GM12892 (cell line): ENCODE data around the gene DLG4.
A peak's percentile ranks its signal among the peaks of the same experiment; 100 is the strongest.

ENCODE experiments used
- DNase-seq: peaks from one replicate; pipeline ENCODE4 v3.0.0; 2011; ENCODE audit not compliant: insufficient read length
- FAIRE-seq: peaks from 2 replicates; lab custom pipeline; 2011; peaks lifted over from hg19 to GRCh38; lab: Jason Lieb, UNC
- POLR2A ChIP-seq: IDR thresholded peaks from 2 replicates; pipeline ENCODE4 v1.6.1; 2011; ENCODE audit warnings: low read depth, low read length, control low read depth
- POLR2AphosphoS5 ChIP-seq: IDR thresholded peaks from 2 replicates; pipeline ENCODE4 v1.6.1; 2011; ENCODE audit warnings: low read depth, low read length, control low read depth
- TAF1 ChIP-seq: IDR thresholded peaks from 2 replicates; pipeline ENCODE4 v1.6.1; 2011; ENCODE audit warnings: low read depth, mild to moderate bottlenecking, control low read depth, low read length, borderline replicate concordance

DLG4 gene

GRCh38 chr17:7225711-7226331 is 6.2 kb upstream of the DLG4 start:
- FAIRE-seq (no peak), DNase-seq (no peak)
- no peak for TF ChIP-seq POLR2A
- TF ChIP-seq TAF1 = no peak
- TF ChIP-seq POLR2AphosphoS5 = no peak

GRCh38 chr17:7224661-7225111 is 5.0 kb upstream of the DLG4 start:
- no peak for TF ChIP-seq TAF1
- no peak for TF ChIP-seq POLR2A
- TF ChIP-seq POLR2AphosphoS5 = no peak
- FAIRE-seq = no peak
- DNase-seq = no peak

- no peak for FAIRE-seq
- no peak for DNase-seq
- TF ChIP-seq TAF1 (no peak), POLR2AphosphoS5 (no peak), POLR2A (no peak)
These were observed 4.5 kb upstream of the DLG4 start for GRCh38 chr17:7224110-7224509.

GRCh38 chr17:7223375-7223774 is 3.7 kb upstream of the DLG4 start:
- FAIRE-seq (no peak), DNase-seq (no peak)

GRCh38 chr17:7222972-7223292 is 3.3 kb upstream of the DLG4 start:
- FAIRE-seq (no peak), DNase-seq (no peak)
- TF ChIP-seq POLR2AphosphoS5 = no peak
- TF ChIP-seq POLR2A = no peak
- TF ChIP-seq TAF1 = no peak

More at GRCh38 chr17:7223375-7223774, 3.7 kb upstream of the DLG4 start:
- TF ChIP-seq POLR2A (no peak), TAF1 (no peak), POLR2AphosphoS5 (no peak)

GRCh38 chr17:7222093-7222971 is 2.7 kb upstream of the DLG4 start:
- no peak for DNase-seq
- FAIRE-seq = no peak
- TF ChIP-seq TAF1 = no peak
- TF ChIP-seq POLR2A = 0 out of 2 replicates have a peak, but pooled peaks have one; percentile 8
- no peak; the same call in 1 of the 2 replicates for TF ChIP-seq POLR2AphosphoS5

GRCh38 chr17:7221278-7222092 is 1.8 kb upstream of the DLG4 start:
- peak; percentile 8 for TF ChIP-seq POLR2A
- no peak for TF ChIP-seq TAF1
- FAIRE-seq (no peak), DNase-seq (no peak)

- FAIRE-seq = no peak
- peak; percentile 46; the same call in 1 of the 2 replicates for TF ChIP-seq POLR2AphosphoS5
- no peak for TF ChIP-seq POLR2A
- DNase-seq = peak; percentile 57
These were observed 1.1 kb upstream of the DLG4 start for GRCh38 chr17:7220593-7221277.

- FAIRE-seq = peak; percentile 30
- TF ChIP-seq TAF1 (no peak), POLR2AphosphoS5 (no peak), POLR2A (no peak)
These were observed 316 bp downstream of the DLG4 start for GRCh38 chr17:7219229-7219811.

GRCh38 chr17:7218758-7219157 is 878 bp downstream of the DLG4 start:
- no peak for FAIRE-seq
- no peak for TF ChIP-seq POLR2A
- no peak for TF ChIP-seq POLR2AphosphoS5
- no peak for TF ChIP-seq TAF1
- no peak for DNase-seq

More at GRCh38 chr17:7219229-7219811, 316 bp downstream of the DLG4 start:
- DNase-seq = no peak
